HG02885 (cell line): ENCODE results near the gene C11orf42.

Source experiments
- ATAC-seq: cut with Tn5 transposase; IDR thresholded peaks from one replicate; pipeline ENCODE4 v1.9.1; 2021; ENCODE audit warnings: mild to moderate bottlenecking; ENCODE audit not compliant: unreplicated experiment, poor library complexity

The C11orf42 gene

GRCh38 chr11:6251120-6251733 is 45.9 kb downstream of the C11orf42 start:
- peak; percentile 95 for ATAC-seq

GRCh38 chr11:6251990-6252473 is 46.7 kb downstream of the C11orf42 start:
- no peak for ATAC-seq

DNA sequence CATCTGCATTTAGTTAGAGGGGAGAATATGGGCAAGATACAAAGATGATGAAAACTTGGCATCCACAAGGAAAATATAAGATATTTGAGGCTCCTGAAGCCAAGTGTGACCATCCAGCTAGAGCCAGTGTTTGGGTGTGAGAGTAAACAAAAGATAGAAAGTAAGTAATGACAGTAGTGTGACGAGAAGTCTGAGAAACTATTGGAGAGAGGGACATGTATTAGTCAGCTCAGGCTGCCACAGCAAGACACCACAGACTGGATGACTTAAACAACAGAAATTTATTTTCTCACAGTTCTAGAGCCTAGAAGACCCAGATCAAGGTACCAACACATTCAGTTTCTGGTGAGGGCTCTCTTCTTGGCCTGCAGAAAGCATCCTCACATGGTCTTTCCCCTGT is 47.8 kb downstream of the C11orf42 start:
- no peak for ATAC-seq

DNA sequence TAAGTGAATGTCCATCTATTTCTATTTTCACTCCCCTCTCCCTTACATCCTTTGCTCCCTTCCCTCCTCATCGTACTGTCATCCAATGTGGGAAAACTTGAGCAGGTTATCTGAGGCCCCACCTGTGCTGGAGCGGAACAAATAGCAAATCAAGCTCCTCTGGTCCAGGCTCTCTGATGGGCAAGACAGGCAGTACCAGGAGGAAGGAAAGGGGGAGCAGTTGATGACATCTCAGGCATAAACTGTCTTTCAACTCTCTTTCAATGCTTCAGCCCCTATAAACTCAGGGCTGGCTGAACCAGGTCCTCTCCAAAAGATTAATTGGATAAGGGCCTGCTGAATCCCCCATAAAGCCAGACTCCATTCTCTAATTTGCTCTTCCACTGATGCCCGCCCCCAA is 52.8 kb downstream of the C11orf42 start:
- ATAC-seq: no peak

GRCh38 chr11:6258571-6259081 is 53.3 kb downstream of the C11orf42 start:
- ATAC-seq: no peak

DNA sequence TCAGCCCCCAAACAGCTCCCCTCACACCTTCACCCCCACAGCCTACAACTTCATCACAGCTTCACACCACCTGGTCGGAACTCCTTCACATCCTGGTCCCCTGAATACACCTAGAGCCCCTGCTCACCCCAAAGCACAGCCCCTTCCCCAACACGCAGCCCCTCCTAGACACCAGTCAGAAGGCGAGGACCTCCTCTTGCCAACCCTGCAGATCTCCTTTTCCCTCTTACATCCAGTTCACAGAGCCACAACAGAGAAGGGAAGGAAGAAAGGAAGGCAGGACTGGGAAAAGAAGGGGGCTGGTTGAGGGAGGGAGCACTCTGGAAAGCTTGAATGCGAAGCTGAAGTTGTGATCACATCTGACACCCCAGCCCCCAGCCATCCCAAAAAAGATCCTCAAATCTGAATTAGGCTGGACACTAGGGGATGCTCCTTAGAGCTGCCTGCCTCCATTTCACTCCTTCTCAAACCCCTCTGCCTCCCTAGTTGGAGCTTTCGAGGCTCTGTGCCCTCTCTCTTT is 54.9 kb downstream of the C11orf42 start:
- no peak for ATAC-seq
